HS-5 (cell line): ENCODE measurements around the gene ARHGAP1.

Experiments
- DNase-seq: peaks from one replicate; pipeline ENCODE4 v3.0.0-alpha.2; 2012; ENCODE audit warnings: low read depth

The ARHGAP1 gene

DNA sequence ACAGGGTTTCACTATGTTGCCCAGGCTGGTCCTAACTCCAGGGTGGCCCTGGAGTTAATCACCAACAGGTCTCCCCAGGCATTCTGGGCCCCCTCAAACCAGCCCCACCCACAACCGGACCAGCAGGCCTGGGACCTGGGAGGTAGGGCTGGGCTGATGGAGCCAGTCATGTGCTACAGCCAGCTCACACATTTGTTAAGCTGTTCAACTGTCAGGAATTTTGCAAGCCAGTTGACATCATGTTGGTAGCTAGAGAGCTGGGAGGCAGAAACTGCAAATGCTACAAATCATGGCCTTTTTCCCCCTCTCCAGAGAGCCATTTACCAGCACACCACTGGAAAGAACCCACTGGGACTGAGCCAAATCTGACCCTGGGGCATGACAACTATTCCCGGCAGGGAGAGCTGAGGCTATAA lies 6.8 kb downstream of the ARHGAP1 start:
- no peak for DNase-seq

DNA sequence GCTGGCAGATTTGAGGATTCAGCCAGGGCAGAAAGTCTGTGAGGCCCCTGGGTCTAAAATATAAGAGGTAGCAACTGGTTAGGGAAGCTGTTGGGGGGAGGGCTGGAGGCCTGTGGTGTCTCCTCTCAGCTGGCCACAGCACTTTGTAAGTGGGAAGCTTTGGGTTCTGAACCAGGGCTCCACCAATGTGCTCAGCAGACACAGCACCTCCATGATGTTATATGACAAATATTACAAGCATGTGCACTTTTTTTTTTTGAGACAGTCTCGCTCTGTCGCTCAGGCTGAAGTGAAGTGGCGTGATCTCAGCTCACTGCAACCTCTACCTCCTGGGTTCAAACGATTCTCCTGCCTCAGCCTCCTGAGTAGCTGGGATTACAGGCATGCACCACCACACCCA lies 8.0 kb downstream of the ARHGAP1 start:
- DNase-seq, result no peak

DNA sequence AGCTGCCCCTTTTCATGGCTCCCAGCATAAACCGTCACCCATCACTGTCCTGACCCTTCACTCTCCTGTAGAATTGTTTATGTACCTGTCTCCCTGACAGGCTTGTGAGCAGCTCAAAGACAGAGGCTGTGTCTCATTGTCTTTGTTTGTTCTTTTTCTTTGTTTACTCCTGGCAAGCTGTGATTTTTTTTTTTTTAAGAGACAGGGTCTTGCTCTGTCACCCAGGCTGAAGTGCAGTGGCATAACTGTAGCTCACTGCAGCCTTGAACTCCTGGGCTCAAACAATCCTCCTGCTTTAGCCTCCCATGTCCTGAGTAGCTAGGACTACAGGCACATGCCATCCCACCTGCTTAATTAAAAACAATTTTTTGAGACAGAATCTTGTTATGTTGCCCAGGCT lies 9.7 kb downstream of the ARHGAP1 start:
- DNase-seq, result no peak

DNA sequence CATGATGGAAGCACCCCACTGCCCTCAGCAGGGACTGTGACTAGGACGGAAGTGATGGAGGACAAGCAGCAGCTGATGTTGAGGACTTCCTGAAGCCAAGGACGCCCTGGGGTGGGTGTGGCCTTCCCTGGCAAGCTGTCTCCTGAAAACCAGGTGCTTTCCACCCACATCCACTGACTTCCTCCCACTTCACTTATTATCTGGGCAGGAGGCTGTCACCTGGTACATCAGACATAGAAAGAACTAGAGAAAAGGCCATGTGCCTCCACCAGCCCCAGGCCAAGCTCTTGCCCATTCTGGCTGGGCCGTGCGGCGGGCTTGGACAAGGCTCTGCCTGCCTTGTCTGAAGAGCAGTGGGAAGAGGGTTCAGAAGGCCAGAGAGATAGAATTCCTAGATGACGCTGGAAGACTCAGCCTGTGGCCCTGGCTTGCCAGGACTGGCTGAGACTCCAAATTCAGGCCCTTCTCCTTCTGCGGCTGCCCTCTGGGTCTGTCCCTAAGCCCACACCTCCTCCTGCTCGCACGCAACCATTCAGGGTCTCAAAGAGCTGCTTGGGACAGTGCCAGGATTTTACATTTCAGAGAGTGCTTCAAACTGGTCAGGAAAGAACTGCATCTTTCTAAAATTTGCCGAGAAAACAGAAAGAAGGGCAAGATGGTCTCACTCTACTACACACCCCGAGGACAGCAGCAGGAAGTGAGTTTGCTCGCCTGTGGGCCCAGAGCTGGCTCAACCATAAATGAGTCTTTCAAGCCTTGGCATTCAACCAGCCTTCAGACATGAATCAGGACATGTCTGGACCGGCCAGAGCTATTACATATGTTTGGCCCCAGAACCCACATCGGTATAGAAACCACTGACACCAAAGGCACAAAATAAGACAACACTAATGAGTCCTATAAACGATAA lies 13.3 kb downstream of the ARHGAP1 start:
- no peak for DNase-seq

DNA sequence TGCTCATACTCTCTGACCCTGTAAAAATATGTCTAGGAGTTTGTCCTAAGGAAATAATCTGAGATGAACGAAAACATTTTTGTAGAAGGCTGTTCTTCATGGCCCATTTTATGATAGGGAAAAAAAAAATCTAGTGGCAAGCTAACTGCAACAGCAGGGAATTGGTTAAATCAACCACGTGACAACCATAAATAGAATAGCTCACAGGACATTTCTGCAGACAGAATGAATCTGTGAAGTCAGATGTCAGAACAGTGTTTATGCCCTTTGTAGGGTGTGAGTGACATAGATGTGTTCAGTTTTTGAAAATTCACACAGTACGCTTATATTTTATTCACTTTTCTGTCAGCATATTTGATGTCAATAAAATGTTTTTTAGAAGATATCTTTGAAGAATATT lies 16.1 kb downstream of the ARHGAP1 start:
- no peak for DNase-seq

DNA sequence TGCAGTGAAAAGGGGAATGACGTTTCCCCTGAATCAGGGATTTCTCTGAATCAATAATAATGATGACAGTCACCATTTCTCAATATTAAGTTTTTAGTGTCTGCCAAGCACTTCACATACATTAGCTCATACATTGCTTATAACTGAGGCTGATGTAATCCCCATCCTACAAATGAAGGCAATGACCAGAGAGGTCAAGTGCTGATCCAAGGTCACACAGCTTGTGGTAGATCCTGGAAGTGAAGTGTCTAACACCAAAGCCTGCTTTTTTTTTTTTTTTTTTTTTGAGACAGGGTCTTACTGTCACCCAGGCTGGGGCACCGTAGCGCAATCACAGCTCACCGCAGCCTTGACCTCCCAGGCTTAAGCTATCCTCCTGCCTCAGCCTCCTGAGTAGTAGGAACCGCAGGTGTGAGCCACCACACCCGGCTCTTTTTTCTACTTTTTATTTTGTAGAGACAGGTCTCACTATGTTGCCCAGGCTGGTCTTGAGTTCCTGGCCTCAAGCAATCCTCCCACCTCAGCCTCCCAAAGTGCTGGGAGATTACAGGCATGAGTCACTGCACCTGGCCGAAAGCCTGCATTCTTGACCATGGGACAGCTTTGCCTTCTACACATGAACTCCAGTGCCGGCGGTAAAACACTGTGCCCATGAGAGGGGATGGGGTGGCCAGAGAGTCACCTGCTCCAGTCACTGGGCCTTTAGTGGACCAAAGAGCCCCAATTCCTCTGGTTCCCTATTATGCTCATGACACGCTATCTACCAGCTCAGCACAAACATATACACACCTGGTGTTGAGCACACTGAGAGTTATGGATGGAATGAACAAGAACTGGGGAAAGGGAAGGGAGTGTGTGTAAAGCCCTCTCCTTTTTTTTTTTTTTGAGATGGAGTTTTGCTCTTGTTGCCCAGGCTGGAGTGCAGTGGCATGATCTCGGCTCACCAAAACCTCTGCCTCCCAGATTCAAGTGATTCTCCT lies 17.4 kb downstream of the ARHGAP1 start:
- no peak for DNase-seq

DNA sequence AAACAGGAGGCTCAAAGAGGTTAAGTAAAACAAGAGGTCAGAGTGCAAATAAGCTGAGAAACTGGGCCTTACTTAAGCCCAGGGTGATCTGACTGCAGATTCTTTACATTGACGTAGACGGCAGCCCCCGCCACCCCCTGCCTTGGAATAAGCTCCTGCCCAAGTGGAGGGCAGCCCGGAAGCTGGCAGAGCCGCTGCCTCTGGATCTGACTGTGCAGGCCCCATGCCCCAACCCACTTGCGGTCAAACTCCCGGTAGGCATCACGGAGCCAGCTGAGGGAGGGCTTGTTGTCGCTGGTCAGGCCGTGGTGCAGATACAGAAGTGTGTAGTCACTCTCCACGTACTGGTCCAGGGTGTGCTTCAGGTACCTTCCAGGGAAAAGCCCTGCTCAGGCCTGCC lies 18.6 kb downstream of the ARHGAP1 start:
- DNase-seq, result no peak

DNA sequence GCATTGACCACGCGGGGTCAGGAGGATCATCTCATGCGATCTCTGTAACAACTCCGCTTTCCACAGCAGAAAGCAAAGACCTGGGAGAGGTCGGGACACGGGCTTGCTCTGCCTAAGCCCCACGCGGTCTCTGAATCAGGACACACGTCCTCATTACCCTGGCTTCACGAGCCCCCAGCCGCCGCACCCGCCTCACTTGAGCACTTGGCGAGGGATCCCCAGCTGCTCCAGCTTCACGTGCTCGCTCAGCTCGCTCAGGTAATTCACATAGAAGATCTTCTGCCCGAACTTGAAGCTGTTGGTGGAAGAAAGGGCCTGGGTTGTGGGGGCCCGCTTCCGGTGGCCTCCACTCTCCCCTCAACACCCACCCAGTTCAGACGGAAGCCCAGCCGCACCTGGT lies 19.6 kb downstream of the ARHGAP1 start:
- no peak for DNase-seq

DNA sequence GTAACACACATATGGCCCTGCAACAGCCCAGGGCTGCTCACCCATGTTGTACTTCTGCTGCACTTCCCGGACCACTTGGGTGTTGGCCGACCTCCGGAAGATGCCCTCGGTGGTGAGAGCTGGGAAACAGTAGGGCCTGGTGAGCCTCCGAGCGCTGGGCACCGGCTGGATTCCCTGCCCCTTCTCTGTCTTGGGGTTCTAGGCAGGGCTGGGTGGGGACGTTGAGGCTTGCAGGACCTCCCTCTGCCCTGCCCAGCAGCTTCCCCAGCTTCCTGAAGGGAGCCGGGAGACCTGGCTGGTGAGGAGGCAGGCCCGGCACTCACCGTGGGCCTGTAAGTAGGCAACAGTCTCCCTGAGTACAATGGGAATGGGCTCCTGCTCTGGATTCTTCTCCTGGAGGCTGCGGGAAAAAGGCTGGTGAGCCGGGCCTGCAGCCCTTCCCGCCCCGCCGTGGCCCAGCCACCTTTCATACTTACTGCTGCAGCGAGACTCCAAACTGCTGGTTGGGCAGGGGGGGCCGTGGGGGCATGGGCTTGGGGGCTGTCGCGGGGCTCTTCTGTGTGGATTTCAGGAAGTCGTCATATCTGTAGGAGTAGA lies 20.2 kb downstream of the ARHGAP1 start:
- no peak for DNase-seq

DNA sequence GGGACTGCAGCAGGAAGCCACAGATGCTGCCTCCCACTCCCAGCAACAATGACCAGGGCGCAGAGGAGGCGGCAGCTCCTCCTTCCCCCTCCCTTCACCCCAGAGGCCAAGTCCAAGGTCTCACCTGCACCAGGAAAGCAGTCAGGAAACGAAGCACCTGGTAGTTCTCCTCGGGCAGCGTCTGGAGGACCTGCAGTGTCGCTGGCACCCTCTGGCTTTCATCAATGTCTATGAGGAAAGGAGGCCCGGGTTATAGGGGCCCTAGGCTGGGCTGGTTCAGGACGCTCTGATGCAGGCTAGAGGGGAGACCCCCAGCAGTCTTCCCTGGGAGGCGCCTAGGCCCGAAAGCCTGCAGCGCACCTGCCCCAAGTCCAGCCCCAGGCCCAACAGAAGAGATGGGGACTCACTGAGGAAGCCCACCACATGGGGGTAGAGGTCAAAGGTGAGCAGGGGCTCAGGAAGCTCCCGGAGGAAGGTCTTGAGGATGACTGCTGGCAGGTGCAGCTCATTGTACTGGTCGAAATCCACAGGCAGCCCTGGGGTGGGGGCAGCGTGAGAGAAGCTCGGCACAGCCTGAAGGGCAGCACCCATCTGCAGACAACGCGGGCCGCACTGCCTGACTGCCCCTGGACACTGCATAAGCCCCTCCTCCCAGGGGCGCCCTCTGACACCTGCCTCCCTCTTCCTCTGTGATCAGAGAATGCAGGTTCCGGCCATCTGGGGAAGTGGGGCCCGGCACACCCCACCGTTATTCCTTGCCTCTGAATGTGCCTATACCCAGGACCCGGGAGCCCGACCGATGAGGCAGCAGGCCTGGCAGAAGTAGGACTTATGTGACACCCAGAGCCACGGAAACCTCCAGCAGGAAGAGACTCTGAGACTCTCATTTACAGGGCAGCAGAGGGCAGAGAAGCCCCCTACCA lies 20.9 kb downstream of the ARHGAP1 start:
- no peak for DNase-seq

DNA sequence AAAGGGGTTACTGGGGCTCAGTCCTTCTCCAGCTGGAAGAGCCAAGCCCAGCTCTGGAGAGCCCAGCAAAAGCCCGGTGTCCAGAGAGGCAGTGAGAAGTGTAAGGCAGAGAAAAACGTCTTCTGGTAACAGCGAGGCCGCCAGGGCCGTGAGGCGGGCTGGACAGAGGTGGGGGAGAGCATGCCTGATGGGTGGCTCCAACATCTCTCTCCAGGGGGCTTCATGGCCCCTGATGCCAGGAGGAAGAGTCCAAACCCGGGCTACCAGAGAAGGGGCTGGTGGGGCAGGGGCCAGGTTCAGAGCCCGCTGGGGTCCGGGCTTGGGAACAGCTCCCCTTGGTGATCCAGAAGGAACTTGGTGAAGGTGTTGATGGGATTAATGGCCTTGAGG lies 21.7 kb downstream of the ARHGAP1 start:
- no peak for DNase-seq

DNA sequence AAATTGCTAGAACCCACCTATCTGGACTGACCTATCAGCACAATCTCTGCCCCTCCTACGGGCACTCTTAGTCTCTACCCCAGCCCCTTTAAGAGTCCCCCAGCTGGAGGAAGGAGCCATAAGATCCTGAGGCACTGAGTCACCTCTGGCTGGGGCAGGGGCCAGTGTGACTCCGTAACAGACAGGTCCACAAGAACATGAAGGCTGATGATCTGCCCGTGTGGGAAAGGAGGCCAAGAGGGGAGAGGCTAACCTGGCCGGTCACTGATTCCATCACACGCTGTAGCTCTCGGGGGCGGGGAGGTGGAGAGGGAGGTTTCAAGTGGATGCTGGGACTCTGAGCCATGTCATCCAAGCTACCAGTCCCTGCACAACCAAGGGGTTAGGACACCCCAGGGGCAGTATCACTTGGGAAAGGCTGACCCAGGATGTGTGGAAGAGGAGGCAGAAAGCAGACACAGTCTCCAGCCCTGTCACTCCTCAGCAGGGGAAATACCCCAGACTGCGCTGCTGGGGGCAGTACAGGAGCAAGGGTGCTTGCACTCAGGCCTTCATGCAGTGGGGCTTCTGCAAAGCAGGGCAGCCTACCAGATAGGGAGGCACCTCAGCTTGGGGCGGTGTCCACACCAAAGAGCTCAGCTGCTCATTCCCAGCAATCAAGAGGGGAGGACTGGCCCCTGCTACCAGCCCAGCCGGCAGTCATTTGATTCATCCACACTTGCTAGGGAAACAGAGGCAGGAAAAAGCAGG lies 22.3 kb downstream of the ARHGAP1 start:
- no peak for DNase-seq

DNA sequence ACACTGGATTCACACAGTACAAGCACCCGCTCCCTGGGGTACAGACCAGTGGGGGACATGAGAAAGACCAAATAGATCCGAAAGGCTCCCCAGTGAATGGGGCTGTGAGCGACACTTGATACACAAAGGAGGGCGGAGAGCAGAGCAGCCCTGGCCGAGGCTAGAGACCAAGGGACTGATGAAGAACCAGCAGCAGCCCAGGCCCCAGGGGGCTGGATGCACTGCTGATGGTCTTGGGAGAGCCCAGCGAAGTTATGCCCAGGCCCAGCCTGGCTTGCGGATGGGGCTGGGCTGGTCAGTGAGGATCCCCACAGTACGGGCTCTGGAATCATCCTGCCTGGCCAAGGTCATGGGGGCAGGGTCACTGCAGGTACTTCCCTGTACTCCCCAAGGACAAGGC lies 23.2 kb downstream of the ARHGAP1 start:
- no peak for DNase-seq

DNA sequence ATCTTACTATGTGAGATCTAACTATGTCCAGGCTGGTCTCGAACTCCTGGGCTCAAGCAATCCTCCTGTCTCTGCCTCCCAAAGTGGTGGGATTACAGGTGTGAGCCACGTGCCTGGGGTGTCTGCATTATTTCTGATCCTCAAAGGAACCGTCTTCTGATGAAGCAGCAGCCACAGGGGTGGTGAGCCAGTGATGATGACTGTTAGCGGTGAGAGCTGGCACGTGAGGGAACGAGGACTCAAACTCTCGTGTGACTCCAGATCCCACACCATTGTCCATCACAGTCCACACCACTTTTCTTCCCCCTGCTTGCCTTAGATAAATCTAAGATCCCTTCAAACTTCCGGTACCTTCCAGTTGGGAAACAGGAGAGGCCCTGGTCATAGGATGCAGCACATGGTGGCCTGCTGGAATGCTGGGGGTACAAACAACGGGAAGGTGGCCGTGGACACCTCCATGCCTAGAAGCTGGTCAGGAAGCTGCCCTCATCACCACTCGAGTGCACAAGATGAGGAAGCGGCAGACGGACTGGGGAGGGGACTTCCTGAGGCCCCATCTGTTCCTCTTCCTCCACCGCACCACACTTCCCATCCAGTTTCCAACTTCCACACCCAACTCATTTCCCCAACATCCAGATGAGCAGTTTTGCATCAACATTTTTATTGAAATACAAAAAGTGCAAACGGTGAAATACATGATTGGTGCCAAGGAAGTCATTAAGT lies 23.8 kb downstream of the ARHGAP1 start:
- DNase-seq, result no peak

DNA sequence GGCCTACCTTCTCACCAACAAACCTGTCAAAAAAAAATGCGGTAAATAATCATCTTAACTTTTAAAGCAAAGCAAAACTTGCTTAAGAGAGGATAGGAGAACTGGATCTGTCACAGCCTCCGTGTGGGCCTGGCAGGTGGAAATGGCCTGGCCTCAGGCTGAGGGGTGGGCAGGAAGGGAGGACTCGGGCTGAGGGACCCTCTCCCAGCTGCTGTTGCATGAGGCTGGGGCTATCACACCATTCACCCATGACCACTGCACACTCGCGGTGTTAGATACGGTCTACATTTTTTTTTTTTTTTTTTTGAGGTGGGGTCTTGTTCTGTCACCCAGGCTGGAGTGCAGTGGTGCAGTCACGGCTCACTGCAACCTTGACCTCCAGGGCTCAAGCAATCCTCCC lies 24.5 kb downstream of the ARHGAP1 start:
- DNase-seq, result no peak

DNA sequence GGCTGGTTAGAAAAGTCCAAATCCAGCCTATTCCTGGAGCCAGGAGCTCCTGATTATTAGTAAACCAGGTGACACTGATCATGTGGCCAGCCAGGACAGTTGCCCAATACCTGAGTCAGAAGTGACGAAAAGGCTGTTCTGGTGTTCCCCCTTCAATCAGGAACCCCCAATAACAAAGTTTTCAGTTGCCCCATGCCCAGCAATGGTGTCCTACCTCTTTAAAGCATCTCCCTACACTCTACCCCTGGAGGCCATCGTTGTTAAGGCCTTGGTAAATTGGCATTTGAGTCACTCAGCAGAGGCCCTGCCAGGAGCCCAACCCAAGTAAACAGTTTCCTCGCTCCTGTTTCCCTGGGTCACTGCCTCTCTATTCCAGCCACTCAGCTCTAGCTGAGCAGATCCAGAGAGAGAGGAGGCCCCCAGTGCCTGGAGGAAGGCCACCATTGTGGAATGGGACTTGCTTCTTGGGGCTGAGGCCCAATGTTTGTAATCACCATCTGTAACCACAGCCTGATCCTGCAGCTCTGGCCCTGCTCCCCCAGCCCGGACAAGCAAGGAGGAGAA lies 25.0 kb downstream of the ARHGAP1 start:
- DNase-seq, result no peak

DNA sequence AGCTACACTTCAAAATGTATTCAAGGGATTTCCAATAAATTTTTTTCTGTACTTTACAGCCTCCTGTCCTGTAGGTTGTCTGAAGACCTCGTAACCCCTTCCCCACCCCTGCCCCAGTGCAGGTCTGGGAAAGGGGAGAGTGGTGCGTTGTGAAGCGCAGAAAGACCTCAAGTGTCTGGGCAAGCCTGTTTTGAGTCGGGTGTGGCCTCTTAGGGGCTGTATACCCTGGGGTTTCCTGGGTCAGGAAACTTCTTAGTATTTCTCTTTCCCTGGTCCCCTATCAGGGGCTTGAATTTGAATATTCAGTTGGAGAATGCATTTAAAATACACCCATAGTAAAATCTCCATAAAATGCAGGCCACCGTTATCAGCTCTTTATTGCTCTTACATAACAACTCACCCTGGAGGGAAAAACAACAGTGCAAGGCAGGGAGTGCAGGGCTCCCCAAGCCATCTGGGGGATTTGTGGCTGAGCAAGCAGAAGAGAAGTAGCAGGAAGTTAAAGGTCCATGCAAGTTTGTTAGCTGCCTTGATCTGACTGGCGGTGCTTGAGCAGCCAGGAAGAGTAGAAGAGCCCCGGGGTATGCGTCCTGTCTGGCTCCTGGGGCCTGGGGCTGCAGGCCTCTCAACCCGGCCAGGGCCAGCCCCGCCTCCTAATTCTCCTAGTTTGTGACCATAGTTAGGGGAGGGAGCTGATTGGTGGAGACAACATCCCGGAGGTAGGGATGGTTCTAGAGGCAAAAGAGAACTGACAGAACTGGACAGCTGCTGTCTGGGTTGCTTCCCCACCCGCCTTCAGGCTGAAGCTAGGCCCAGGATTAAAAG lies 25.7 kb downstream of the ARHGAP1 start:
- DNase-seq, result no peak

DNA sequence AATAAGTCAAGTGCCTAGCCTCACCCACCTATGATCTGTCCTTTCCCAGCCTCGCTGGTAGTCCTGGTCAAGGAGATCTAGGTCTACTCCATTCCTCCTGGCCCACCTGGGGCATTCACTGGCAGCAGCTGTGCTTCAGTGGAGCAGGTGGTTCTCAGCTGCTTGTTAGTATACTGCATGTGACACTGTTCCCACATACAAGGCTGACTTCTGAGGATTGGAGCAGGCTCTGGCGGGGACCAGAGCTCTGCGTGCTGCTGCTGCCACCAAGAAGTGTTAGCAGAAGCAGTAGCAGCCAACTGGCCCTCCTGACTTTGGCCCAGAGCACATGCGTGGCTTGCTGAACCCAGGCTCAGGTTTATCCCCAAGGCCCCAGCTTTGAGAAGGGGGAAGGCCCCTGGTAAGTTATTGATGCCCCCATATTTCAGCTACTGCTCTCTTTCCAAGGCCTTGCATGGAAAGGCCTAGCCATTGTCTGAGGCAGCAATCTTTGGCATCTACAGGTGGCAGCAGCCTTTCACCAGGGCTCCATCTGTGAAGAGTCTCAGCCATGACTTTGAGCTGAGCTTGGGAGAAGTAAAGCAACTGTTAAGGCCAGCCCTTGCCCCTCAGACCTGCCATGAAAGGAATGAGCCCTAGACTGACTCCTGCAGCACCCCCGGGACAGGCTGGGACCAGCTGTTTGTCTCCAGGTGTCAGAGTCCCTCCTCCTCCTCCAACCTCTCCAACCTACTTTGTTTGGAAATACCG lies 26.5 kb downstream of the ARHGAP1 start:
- no peak for DNase-seq
